G401 (cell line): ENCODE data around the gene FAM174B. TPM values are rescaled to one million over a fixed set of nuclear protein-coding genes. Genes with fewer than 3 reads are reported as not detected.
"Not testable (repeated sequence)": the region's sequence is repeated elsewhere in the genome, so short reads cannot be mapped to it uniquely, and the experiment has no call there.

Source experiments
- DNase-seq: peaks from one replicate; pipeline ENCODE4 v3.0.0-alpha.2; 2015; ENCODE audit warnings: low spot score
- in situ Hi-C: cut with HindIII; loops from 2 replicates; pipeline ENCODE4 v1.10.0; 2016; ENCODE audit warnings: low sequenced_read_pairs, mixed read lengths
- total RNA-seq: library from RNA; depleted of rRNA; stranded (reverse); fragments of >200 nt; shearing (Covaris generic); gene quantifications from 2 replicates; pipeline ENCODE4 v1.2.3, GENCODE V29; 2014

The FAM174B gene
- total RNA-seq, 1 experiment from 2014 or later = 10.0 TPM

DNA sequence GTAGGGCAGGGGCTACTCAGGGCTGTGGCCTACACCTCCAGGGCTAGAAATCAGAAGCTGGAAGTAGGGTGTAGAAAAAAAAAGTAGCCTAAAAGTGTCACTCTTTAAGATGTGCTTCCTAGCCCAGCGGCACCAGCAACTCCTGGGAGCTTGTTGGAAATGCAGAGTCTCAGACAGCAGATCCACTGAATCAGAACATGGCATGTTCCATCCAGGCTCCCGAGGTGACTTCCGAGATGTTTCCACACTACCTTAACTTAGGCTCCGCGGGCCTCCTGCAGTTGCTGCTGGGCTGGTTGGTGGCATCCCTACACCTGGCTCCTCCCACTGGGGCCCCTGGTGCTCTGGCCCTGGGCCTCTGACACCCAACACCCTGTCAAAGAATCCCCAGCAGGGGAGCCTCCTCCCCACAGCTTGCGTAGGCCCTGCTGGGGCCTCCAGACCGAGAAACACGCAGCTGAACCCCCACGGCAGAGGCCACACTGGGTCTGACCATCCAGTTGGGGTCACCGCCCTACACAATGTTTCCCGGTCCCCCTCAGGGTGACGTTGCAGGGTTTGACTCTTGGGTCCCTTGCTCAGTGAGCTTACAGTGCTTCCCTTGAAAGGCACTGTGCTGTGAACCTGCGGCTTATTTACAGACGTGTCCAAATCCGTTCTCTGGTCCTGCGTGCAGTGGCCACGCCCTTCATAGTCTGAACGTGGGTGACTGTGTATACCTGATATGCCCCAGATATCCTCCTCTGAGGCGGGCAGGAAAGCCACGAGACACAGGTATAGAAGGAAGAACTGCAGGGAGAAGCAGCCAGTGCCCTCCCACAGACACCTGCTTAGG lies 46.5 kb downstream of the FAM174B start:
- DNase-seq = no peak
- in situ Hi-C loops = no loop called here

- DNase-seq, in situ Hi-C loops: not testable (repeated sequence)
Measured at GRCh38 chr15:92606836-92607150, 48.8 kb downstream of the FAM174B start.

- DNase-seq = no peak
- in situ Hi-C loops = no loop called here
Measured at GRCh38 chr15:92606126-92606835, 49.3 kb downstream of the FAM174B start.

- no peak for DNase-seq
- in situ Hi-C loops = no loop called here
Measured at GRCh38 chr15:92605225-92605944, 50.2 kb downstream of the FAM174B start.

GRCh38 chr15:92603743-92604470 lies 51.7 kb downstream of the FAM174B start:
- DNase-seq = no peak
- in situ Hi-C loops = no loop called here

DNA sequence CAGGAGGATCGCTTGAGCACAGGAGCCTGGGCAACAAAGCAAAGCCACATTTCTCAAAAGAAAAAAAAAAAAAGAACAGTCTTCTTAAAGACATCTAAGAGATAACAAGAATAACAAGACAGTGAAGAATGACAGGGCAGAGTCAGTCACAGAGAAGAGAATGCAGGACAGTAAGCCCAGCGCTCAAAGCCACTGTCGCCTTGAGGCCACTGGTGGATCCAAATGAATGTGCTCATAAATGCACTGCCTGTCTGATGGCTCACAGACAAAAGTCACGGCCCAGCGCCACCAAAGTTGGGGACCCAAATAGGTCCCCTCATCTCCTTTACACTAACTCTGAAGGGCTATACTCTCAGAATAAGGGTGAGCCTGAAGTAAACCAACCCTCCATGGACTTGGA lies 52.3 kb downstream of the FAM174B start:
- DNase-seq = no peak
- in situ Hi-C loops = no loop called here

- DNase-seq = no peak
- in situ Hi-C loops = no loop called here
Measured at GRCh38 chr15:92602267-92602593, 53.3 kb downstream of the FAM174B start.

- DNase-seq = no peak
- in situ Hi-C loops = no loop called here
Measured at GRCh38 chr15:92601592-92602266, 53.8 kb downstream of the FAM174B start.

GRCh38 chr15:92600856-92601255 lies 54.7 kb downstream of the FAM174B start:
- in situ Hi-C loops = no loop called here
- DNase-seq = no peak

DNA sequence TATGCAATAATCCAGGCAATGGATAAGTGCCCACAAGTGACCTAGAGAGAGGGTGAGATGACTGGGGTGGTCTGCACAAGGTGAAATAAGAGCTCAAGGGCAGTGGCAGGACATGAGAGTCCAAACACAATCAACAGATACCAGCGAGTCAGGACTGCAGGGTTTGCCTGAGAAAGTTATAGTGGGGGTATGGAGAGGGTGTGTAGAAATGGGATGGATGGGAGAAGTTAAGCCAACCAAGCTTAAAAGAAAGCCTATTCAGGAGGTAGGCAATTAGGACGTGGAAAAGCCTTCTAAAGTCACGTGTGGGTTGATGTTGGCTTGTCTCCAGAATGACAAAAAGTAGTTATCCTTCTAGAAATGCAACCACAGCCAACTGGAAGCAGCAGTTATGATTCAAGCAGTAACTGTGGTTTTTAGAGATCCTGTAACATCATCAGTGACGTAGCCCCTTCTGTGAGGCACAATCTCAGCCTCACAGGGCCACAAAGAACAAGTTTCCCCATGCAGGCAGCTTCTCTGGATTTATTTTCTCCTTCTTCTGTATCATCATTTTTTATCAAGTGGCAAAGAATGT lies 56.1 kb downstream of the FAM174B start:
- in situ Hi-C loops = no loop called here
- DNase-seq = no peak

- DNase-seq = no peak
- in situ Hi-C loops = no loop called here
Measured at GRCh38 chr15:92597548-92597947, 58.0 kb downstream of the FAM174B start.

GRCh38 chr15:92596623-92597022 lies 59.0 kb downstream of the FAM174B start:
- in situ Hi-C loops = no loop called here
- DNase-seq = no peak

GRCh38 chr15:92595506-92596381 lies 59.8 kb downstream of the FAM174B start:
- no peak for DNase-seq
- in situ Hi-C loops = no loop called here

GRCh38 chr15:92591275-92591674 lies 64.3 kb downstream of the FAM174B start:
- in situ Hi-C loops = no loop called here
- DNase-seq = no peak

DNA sequence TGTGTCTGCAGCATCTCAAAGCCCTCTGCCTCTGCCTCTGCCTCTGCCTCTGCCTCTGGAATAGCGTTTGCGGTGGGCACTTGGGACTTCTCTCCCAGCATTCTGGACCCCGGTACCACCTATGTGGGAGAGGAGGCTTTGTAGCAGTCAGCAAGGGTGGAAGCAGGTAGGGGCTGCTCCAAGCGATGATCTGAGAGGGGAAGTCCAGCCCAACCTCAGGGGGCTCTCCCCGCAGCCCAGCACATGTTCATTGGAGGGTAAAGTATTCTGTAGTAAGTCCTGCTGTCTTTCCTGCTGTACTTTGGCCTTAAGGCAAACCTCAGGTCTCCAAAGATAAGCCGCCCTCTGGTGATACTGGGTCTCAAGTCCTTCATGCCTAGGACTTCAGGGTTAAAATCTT lies 68.6 kb downstream of the FAM174B start:
- no peak for DNase-seq

DNA sequence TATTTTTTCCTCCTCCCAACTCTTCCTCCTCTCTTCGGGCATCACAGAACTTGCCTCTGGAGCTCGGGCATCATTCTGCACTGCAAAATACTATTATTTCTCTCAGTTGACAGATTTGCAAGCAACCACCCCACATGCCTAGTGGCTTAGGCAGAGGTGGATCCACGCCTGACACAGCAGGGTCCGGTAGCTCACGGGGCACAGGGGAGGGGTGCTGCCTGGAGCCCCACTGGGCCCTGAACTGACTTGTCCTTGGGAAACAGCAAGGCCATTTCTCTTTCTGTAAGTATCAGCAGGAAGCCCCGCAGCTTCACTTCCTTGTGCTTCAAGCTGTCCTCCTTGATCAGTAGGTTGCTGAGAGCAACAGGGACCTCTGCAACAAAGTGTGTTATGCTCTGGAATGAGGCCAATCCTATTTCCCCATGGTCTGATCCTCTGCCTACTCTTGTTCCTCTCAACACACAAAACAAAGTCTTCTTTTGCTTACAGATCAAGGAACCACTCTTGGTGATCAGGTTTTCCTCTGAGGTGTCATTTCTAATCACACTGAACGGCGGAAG lies 69.1 kb downstream of the FAM174B start:
- in situ Hi-C loops = no loop called here
- no peak for DNase-seq

More for the DNA sequence above, 68.6 kb downstream of the FAM174B start:
- in situ Hi-C loops = no loop called here

DNA sequence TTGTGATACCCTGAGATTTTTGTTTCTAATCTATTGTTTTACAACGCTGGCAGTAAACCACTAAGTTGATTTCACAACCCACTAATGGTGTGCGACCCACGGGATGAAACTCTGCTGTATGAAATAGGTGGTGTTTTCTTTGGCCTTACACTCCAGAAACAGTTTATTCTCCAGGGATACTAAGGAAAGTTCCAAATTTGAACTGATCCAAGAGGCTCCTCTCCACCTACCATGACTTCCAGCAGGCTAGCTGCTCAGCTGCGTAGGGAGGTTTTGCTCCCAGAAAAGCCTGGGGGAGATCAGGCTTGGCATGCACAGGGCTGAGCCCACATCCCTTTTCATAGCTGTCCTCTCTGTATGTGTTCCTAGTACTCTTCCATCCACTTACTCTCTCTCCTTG lies 71.5 kb downstream of the FAM174B start:
- in situ Hi-C loops = no loop called here
- no peak for DNase-seq
